Hematopoietic multipotent progenitor cell treated with erythropoietin and hydrocortisone succinate and interleukin-3 and kit ligand, for 6 days (in vitro differentiated cells): Measurements from ENCODE around the gene ARHGAP24.
"Not testable (repeated sequence)": the region's sequence is repeated elsewhere in the genome, so short reads cannot be mapped to it uniquely, and the experiment has no call there.

Experiments used
- DNase-seq: peaks from one replicate; pipeline ENCODE4 v3.0.0-alpha.2; 2015

Gene ARHGAP24

GRCh38 chr4:85784348-85784747, 309.4 kb downstream of the ARHGAP24 start:
- no peak for DNase-seq

- no peak for DNase-seq
Observed at GRCh38 chr4:85784947-85785346, 310.0 kb downstream of the ARHGAP24 start.

- DNase-seq = no peak
Observed at GRCh38 chr4:85787133-85787532, 312.2 kb downstream of the ARHGAP24 start.

- no peak for DNase-seq
Observed at GRCh38 chr4:85788604-85789003, 313.7 kb downstream of the ARHGAP24 start.

GRCh38 chr4:85789241-85789640, 314.3 kb downstream of the ARHGAP24 start:
- no peak for DNase-seq

GRCh38 chr4:85790582-85790981, 315.6 kb downstream of the ARHGAP24 start:
- no peak for DNase-seq

GRCh38 chr4:85792376-85793232, 317.7 kb downstream of the ARHGAP24 start:
- no peak for DNase-seq

GRCh38 chr4:85793233-85793585, 318.3 kb downstream of the ARHGAP24 start:
- no peak for DNase-seq

- peak; percentile 56 for DNase-seq
Observed at GRCh38 chr4:85798012-85798770, 323.2 kb downstream of the ARHGAP24 start.

GRCh38 chr4:85803856-85804255, 328.9 kb downstream of the ARHGAP24 start:
- DNase-seq = no peak

GRCh38 chr4:85805891-85806290, 330.9 kb downstream of the ARHGAP24 start:
- no peak for DNase-seq

GRCh38 chr4:85806334-85806733, 331.4 kb downstream of the ARHGAP24 start:
- no peak for DNase-seq

GRCh38 chr4:85807247-85807950, 332.4 kb downstream of the ARHGAP24 start:
- no peak for DNase-seq

- no peak for DNase-seq
Observed at GRCh38 chr4:85808104-85808503, 333.2 kb downstream of the ARHGAP24 start.

GRCh38 chr4:85808864-85809263, 333.9 kb downstream of the ARHGAP24 start:
- DNase-seq = no peak

- no peak for DNase-seq
Observed at GRCh38 chr4:85812776-85813175, 337.8 kb downstream of the ARHGAP24 start.

- DNase-seq = no peak
Observed at GRCh38 chr4:85815796-85816459, 341.0 kb downstream of the ARHGAP24 start.

- peak; percentile 2 for DNase-seq
Observed at GRCh38 chr4:85818700-85819099, 343.8 kb downstream of the ARHGAP24 start.

GRCh38 chr4:85820101-85820500, 345.2 kb downstream of the ARHGAP24 start:
- not testable (repeated sequence) for DNase-seq

GRCh38 chr4:85821688-85822455, 346.9 kb downstream of the ARHGAP24 start:
- DNase-seq = no peak

GRCh38 chr4:85823295-85823694, 348.3 kb downstream of the ARHGAP24 start:
- DNase-seq = no peak
